GM19397 (cell line): ENCODE results near the gene GAL3ST2.
A peak's percentile ranks its signal among the peaks of the same experiment; 100 is the strongest.
"Not testable (repeated sequence)": the region's sequence is repeated elsewhere in the genome, so short reads cannot be mapped to it uniquely, and the experiment has no call there.

Experiments used
- ATAC-seq: cut with Tn5 transposase; IDR thresholded peaks from one replicate; pipeline ENCODE4 v1.9.1; 2021; ENCODE audit warnings: mild to moderate bottlenecking, moderate library complexity; ENCODE audit not compliant: unreplicated experiment

The GAL3ST2 gene

GRCh38 chr2:241776336-241777169 lies at the start of gene GAL3ST2:
Gene GAL3ST2, plus strand, starts transcription at chr2:241776822. Its CDS starts 134 bp downstream, at chr2:241776956.
- ATAC-seq, result no peak

- no peak for ATAC-seq
These were observed 48.6 kb upstream of the GAL3ST2 start for GRCh38 chr2:241728000-241728399.

GRCh38 chr2:241728627-241729026 lies 48.0 kb upstream of the GAL3ST2 start:
- no peak for ATAC-seq

GRCh38 chr2:241729868-241730267 lies 46.8 kb upstream of the GAL3ST2 start:
- no peak for ATAC-seq

- no peak for ATAC-seq
These were observed 45.8 kb upstream of the GAL3ST2 start for GRCh38 chr2:241730671-241731293.

- not testable (repeated sequence) for ATAC-seq
These were observed 44.0 kb upstream of the GAL3ST2 start for GRCh38 chr2:241732513-241733186.

- ATAC-seq, result no peak
These were observed 43.0 kb upstream of the GAL3ST2 start for GRCh38 chr2:241733391-241734207.

- ATAC-seq, result peak; percentile 16
These were observed 42.5 kb upstream of the GAL3ST2 start for GRCh38 chr2:241734208-241734466.

- peak; percentile 64 for ATAC-seq
These were observed 42.0 kb upstream of the GAL3ST2 start, which contains the start of gene D2HGDH for GRCh38 chr2:241734467-241735208. Gene D2HGDH, plus strand, starts transcription at chr2:241734630. Its CDS starts 595 bp downstream, at chr2:241735225.

- ATAC-seq, result no peak
These were observed 40.5 kb upstream of the GAL3ST2 start for GRCh38 chr2:241736111-241736510.

GRCh38 chr2:241738040-241738686 lies 38.5 kb upstream of the GAL3ST2 start:
- no peak for ATAC-seq

GRCh38 chr2:241739177-241739576 lies 37.4 kb upstream of the GAL3ST2 start:
- ATAC-seq, result no peak

GRCh38 chr2:241739651-241740050 lies 37.0 kb upstream of the GAL3ST2 start:
- ATAC-seq, result no peak

- no peak for ATAC-seq
These were observed 35.6 kb upstream of the GAL3ST2 start for GRCh38 chr2:241741016-241741415.

- no peak for ATAC-seq
These were observed 34.2 kb upstream of the GAL3ST2 start for GRCh38 chr2:241742320-241742939.

GRCh38 chr2:241743008-241743407 lies 33.6 kb upstream of the GAL3ST2 start:
- not testable (repeated sequence) for ATAC-seq

- ATAC-seq, result no peak
These were observed 33.0 kb upstream of the GAL3ST2 start for GRCh38 chr2:241743620-241744019.

GRCh38 chr2:241744028-241744754 lies 32.4 kb upstream of the GAL3ST2 start:
- ATAC-seq, result no peak

GRCh38 chr2:241745276-241745675 lies 31.3 kb upstream of the GAL3ST2 start:
- no peak for ATAC-seq
